Globus pallidus (tissue), 1 donor: ENCODE measurements around the gene TSPAN11.
"Not testable (repeated sequence)": the region's sequence is repeated elsewhere in the genome, so short reads cannot be mapped to it uniquely, and the experiment has no call there.

Source experiments
- DNase-seq: peaks from one replicate; pipeline ENCODE4 v3.0.0-alpha.2; 2015; ENCODE audit warnings: low spot score

Gene TSPAN11

DNA sequence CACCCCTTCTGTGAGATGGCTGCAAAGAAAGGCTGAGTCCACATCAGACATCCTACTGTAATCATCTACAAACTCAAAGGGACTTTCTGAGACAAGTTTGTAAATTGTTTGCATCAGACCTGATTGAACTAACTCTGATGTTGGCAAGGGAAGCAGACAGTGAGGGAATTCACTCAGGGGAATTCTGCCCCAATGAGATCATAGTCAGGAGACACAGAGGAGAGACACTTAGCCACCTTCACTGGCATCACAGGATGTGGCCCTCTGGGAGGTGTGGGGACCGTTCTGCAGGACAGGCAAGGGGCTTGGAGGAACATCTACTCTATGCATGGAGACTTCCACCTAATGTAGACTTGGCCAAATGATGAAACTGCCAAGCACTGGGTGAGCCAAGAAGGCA, 76.5 kb downstream of the TSPAN11 start:
- no peak for DNase-seq

DNA sequence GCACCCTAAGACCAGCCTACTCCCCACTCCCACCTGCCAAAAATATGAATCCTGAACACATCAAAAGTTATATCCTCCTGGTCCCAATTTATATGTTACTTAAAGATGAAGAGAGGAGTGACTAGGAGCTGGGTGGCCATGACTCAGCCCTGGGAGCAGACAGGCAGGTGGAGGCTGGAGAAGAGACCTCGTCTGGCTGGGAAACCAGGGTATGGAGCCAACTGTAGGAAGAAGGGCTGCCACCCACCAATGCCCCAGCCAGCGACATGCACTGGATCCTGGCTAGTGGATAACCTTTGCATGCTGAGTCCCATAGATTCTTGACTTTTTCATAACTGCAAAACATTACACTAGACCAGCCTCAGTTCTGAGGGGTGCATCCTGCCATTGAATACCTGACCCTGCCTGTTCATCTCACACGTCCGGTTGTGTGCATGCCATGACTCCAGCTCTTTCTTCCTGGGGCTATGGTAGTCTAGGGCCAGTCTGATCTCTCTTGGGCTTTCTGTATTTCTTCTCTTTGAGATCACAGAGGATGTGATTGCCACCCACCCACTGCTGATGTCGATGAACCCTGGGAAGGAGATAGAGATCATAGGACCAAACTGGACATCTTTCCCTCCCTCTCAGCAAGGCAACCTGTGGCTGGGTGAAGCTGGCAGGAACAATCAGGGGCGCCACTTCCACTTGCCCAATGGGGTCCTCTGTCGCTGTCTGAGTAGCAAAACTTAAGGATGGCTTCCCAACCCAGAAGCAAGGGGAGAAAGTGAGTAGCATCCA, 77.5 kb downstream of the TSPAN11 start:
- no peak for DNase-seq

DNA sequence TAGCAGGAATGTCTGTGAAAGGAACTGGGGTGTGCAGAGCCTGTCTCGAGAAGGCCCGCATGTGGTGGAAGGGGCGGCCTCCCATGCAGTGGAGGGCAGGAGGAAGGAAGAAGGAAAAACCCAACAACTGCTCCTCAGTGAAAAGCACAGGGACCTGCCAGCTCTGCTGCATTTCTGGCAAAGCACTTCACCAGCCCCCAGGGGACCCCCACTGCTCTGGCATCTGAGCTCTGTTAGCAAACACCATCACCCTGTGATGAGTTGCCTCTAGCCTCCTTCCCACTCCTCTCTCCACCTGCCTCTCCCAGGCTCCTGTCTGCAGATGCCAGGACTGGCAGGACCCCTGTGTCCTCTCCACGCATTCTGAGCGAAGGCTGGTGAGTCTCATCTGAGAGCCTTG, 78.1 kb downstream of the TSPAN11 start:
- DNase-seq = no peak

DNA sequence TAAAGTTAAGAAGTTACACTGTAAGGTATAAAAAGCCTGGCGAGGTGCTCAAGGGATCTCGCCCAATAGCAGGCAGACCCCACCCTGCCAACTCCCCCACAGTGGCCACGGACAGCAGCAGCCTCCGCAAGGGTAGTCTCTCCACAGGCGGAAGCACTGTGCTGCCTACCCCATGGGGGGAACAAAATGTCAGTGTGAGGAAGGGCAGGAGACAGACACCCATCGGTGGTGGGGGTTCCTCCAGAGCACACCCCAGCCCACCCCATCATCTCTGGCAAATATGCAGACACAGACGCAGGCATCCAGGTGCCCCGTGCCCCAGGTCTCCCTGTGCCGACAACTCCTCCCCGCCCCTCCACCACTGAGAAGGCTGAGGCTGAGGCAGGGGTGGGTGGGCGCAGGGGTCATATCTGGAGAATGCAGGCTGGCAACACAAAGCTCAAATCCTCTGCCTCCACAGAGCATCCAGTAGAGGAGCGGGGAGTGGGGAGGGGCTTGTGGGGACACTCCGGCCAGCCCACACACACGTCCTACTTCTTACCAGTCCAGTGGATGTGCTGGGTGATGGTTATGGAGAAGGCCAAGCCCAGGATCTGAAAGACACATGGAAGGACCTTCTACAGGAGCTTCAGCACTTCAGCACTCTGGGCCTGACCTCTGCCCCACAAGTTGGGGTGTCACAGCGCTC, 78.9 kb downstream of the TSPAN11 start:
- no peak for DNase-seq

DNA sequence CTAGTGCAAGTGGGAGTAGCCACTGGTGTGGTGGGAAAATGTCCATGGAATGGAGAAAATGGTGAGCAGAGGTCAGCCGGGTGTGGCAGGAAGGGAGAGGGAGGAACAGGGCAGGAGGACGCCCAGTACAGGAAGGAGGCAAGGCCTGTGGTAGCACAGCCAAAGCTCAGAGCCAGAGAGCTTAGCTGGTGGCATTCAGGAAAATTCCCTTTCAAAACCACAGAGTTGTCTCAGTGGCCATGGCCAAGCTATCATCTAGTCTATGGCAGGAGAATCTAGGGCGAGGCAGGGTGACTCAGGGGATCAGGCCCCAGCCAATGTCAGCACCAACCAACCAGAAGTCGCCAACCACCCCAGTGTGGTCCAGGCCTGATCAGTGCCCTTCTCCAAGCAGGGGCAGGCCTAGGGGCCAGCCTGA, 79.4 kb downstream of the TSPAN11 start:
- no peak for DNase-seq

DNA sequence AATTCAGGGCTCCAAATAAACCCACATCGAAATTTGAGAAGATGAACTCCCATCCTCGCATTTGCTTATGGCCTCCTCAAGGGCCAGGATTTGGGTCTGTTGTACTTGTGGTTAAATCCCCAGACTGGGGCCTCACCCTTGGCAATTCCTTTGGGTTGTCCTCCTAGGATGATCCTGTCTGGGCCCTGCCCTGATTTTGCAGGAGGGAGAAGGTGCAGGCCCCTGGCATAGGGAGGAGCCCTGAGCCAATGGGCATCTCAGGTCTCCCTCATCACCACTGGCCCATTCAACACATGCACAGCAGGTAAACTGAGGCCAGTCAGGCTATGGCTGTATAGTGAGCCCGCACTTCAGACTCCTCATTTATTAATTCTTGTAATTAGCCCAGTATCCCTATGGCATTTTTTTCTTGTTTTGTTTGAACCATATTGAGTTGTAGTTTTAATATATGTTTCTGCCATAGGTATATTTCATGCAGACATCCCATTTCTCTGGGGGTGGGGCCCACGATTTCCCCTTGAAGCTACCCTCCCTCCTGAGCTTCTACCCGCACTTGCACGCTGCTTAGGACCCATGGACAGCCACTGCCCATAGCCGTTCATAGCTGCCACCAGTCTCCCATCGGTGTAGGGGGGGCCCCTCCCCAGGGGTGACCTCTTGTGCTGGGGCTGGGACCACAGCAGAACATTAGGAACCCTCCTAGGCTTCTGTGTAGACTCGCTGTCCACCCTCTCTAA, 80.0 kb downstream of the TSPAN11 start:
- no peak for DNase-seq

DNA sequence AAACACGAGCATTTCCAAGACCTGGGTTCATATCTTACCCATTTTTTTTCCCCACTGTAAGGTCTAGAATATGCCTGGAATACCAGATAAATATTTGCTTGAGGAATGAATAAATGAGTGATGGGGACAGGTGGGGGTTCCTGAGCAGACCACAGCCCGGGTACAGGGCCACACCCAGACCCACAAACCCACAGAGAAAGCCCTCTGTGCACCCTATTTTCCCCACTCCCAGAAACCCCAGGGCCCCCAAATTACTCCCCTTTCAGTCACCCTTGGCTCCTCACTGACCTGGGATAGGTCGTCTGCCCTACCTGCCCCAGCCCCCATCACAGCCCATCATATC, 80.6 kb downstream of the TSPAN11 start:
- no peak for DNase-seq

DNA sequence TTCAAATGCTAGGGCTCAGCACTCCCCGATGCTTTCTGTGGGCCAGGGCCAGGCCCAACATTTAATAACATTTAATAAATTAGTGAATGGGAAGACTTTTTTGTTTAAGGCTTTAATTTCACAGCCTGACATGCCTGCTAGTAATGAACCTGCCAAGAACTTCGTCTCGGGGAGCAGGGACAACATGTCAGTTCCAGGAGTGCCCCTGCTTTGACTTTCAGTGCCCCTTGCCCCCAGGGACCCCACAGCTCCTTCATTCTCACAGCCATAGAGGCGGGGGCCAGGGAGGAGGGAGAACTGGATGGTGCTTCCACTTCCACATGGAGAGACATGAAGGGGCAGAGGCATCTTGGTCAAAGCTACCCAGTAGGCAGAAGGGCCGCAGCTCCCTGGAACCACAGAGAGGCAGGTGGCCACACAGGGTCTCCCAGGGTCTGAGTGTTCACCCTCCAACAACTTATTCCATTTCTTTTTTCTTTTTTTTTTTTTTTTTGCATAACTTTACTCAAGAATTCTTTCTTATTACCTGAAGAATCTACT, 81.2 kb downstream of the TSPAN11 start:
- no peak for DNase-seq

DNA sequence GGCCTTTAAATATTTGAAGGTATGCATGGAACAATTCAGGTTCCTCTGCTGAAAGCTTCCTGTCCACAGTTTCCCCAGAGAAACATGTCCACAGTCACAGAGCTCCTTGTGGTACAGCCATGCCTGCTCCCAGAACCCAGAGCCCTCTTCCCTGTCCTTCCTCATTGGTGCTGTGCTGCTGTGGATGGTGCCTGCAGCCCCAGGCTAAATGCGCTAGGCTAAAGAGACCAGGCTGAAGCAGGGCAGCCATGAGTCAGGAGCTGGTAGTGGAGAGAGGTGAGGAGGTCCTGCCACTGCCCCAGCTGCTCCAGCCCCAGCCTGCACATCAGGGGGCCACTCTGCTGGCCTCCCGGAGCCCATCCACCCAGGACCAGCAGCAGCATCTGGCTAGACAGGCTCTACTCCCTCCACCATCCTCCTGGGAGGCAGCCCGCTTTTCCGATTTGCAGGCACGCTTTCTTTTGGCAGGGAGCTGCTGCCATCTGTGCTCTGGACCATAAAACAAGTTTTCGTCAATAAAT, 81.8 kb downstream of the TSPAN11 start:
- no peak for DNase-seq

DNA sequence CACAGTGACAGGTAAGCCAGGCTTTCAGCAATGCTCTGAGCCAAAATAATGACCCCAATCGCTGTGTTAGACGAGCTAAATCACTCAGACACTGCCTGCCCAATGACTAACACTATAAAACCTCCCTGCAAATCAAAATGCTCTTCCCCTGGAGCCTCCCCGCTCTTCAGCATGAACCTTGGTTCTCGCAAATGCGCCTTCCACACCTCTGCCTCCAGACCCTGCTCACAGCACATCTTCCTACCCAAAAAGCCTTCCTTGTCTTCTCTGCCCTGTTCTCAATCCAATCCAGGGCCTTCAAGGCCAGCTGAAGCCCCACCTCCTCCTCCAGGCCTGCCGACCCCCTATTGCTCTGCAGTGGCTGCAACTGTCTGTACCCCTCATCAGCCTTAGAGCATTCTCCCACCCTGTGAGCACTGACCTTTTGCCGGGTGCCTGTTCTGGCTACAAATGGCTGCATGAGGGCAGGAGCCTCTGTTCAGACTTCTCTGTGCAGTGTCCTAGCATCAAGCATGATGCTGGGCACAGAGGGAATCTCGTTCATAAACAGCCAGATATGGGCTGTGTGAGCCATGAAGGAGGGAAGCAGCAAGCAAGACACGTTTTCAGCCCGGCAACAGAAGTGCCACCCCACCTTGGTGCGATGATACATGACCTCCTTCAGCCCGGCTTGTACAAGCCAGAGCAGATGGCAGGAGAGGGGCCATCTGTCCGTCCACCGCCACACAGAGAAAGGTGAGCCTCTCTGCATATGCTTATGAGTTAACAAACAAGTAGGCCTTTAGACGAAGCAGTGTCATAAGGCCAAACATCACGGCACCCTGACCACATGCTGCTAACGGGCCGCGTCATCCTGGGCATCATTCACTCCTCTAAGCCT, 82.7 kb downstream of the TSPAN11 start:
- DNase-seq = no peak

DNA sequence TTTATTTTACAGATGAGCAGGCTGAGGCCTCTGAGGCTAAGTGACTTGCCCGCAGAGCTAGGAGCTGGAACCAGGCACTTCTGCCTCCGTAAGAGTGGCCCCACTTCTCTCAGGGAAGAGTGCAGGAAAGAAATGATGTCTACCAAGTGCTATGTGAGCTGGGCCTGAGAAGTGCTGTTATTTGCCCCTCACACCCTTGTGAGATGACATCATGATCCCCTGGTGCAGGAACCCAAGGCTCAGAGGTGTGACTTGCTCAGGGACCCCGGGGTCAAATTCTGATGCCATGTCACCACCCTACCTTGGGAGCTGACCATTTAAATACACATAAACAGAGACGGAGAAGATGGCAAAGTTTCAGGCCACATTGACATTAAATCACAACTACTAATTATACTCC, 83.4 kb downstream of the TSPAN11 start:
- DNase-seq = no peak

DNA sequence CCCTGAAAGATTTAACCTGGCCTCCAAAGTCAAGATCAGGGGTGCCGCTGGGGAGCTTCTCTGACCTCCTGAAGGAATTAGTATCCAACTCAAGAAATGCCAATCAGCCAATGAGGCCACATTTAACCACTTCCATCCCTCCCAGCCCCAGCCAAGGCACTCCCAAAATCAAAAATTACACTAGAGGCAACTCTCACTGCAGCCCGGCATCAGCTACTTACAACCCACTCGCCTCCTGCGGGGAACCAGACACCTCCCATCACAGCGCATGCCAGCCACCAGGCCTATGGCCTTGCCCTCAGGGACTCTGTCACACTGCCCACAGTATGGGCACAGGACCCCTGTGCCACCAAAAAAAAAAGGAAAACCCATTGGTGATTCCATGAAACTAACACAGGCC, 84.8 kb downstream of the TSPAN11 start:
- no peak for DNase-seq

DNA sequence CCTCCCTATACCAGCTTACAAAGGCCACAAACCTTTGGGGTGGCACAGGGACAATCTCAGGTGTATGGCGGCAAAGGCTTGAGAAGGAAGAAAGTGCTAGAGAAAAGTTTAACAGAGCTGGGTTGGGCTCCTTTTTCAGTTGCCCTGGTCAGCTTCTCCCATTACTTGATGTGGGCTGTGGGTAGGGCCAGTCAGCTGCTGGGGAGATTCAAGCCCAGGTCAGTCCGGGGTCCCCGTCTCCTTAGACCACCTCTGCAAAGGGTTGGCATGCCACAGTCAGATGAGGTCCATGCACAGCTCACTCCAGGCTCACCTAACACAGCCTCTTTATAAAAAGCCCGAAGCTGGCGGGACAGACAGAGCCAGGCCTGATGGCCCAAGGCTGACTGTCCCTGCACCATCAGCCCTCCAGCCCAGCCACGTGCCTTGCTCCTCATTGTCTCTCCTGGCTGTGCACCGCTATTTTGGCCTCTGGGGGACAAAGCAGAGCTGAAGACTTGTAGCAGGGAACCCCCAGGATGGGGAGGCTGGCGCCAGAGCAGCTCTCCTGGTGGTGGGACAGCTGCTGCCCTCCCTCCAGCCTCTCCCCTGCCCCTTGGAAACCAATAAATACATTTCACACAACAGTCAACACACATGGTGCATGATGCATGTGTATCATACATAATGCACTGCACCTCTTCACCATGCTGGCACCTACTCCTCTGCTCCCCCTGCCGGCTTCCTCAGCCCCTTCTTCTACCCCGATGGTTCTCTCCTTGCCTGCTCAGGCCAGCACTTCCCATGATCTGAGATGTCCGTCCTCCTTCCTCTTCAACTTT, 85.4 kb downstream of the TSPAN11 start:
- no peak for DNase-seq

DNA sequence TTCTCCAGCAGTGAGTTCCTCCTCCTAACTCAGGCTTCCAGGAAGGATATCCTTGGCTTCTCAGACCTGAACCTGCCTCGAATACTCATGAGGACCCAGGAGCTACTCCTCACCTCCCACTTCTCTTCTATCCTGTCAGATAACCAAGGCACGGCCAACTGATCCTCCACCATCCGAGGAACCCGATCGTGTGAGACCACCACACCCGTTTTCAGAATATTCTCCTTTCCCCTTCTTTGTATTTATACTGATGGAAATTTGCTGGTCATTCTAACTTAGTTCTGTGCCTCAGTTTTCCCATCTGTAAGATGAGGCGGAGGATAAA, 86.0 kb downstream of the TSPAN11 start:
- not testable (repeated sequence) for DNase-seq

DNA sequence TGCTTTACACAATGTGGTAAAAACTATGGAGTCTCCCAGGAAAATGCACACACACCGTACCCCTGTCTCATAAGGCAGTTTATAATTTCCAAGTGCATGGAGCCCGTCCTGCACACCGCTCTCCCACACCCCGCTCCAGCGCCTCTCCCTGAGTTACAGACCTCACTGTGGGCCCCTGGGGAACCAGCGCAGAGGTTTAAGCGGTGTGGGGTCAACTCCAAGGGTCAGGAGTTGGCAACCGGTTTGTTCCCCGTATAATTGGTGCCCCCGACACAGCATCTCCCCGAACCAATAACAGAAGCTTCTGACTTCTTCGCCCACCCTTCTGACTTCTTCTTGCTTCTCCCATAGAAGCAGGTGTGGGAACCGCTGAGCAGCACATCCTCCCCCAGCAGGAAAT, 88.7 kb downstream of the TSPAN11 start:
- no peak for DNase-seq

DNA sequence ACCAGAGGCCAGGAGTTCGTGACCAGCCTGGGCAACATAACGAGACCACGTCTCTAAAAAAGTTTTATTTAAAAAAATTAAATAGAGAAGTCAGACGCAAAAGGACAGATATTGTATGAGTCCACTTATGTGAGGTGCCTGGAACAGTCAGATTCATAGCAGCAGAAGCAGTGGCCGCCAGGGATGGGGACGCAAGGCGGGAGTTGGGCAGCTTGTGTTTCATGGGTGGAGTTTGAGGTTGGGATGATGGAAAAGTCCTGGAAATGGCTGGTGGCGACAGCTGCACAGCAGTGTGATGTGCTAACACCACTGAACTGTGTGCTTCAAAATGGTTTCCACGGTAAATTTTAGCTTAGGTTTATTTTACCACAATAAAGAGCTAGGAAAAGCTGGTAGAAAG, 89.5 kb downstream of the TSPAN11 start:
- DNase-seq = no peak

DNA sequence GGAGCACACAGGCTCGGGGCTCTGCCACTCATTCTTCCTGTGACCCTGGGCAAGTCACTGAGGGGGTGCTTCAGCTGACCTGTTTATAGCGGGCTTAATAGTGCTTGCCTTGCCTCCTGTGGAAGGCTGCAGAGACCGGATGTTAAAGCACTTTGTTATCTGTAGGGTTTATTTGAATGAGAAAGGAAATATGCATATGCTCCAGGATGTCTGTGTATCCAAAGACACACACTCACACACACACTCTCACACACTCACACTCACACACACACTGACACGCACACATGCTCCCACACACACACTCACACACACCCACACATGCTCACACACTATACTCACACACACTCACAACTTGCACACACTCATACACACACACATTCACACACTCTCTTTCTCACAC, 91.0 kb downstream of the TSPAN11 start:
- DNase-seq = no peak

DNA sequence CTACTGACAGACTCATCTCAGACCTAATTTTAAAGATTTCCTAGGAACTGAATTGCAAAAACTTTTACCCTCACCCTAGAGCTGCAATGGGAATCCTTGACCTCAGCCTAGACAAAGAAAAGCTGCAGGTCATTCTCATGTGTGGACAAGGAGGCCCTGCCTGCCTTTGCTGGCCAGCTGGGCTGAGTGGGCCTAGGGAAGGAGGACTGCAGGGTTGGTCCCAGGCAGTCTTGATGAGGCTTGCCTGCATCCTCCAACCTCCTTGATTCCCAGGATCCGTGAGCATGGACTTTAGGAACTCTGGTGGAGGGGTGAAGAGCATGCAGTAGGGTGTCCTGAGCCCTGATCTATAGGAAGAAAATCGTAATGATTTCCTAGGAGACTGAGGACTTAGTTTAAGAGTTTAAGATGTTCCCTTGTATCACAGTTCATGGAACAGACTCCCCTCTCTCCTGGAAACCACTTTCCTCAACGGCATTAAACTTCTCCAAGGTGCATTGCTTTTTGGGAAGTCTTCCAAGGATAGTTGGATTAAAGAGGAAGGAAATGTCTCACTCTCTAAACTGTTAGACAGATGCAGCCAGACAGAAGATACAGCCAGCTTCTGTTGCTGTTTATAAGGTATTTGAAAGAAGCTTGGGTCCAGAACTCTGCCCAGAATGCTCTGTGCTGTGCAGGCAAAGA, 91.7 kb downstream of the TSPAN11 start:
- DNase-seq = no peak

DNA sequence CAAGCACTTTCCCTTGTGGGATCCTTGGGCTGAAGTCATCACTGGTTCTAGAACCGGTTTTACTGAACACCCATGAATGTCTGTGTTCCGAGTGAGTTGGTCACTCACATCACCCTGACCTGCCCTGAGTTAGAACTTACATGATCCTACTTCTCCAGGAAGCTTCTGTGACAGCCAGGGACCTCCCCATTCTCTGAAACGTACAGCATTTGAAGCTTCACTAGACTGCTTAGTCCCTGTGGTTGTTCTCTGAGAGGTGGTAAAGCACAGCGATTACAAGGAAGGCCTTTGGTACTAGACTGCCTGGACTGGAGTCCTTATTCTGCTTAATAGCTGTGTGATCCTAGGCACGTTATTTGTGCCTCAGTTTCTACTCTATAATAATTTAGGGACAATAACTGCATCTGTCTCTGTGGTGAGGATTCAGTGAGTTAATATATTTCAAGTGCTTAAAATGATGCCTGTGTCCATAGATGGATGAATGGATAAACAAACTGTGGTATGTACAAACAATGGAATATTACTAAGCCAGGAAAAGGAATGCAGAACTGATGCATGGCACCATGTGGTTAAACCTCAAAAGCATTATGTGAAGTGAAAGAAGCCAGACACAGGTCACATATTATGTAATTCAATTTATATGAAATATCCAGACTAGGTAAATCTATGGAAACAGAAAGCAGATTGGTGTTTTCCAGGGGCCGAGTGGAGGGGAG, 92.4 kb downstream of the TSPAN11 start:
- no peak for DNase-seq

DNA sequence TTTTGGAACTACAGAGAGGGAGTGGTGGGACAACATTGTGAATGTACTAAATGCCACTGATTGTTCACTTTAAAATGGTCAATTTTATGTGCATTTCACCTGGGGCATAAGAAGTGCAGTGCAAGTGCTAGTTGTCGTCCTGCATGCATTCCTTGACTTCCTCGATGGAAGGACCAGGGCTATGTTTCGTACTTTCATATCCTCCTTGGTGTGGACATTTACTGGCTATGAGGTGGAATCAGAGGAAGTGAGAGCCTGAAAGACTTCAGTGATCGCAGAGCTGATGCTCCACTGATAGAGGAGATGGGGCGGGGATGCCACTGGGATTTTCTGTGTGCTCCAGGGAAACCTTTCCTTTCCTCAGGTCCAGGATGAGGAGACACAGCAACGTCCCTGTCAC, 93.0 kb downstream of the TSPAN11 start:
- DNase-seq = peak; percentile 38
